H1 (cell line): Measurements from ENCODE around the gene FSTL4. TPM values are rescaled to one million over a fixed set of nuclear protein-coding genes. Genes with fewer than 3 reads are reported as not detected.

Source experiments
- CTCF ChIA-PET: fragments of 300-600 bp; sonication (Branson Sonifier 250); formaldehyde crosslinking; loops from one replicate; lab custom pipeline; 2021; ENCODE audit not compliant: partially characterized antibody; lab: Charles Lee
- POLR2A ChIA-PET: fragments of 300-600 bp; sonication (Branson Sonifier 250); formaldehyde crosslinking; loops from one replicate; lab custom pipeline; 2021; ENCODE audit warnings: inconsistent platforms; ENCODE audit not compliant: partially characterized antibody; lab: Charles Lee
- DNase-seq, 2 experiments: peaks; one replicate each; pipeline versions ENCODE4 v3.0.0 to v3.0.0-alpha.2; 2010 to 2022; ENCODE audit warnings: low spot score in 2 of 2, low read depth in 1 of 2, mixed read lengths in 1 of 2
- FAIRE-seq: peaks from 2 replicates; lab custom pipeline; 2011; peaks lifted over from hg19 to GRCh38; lab: Jason Lieb, UNC
- H2AFZ ChIP-seq: 2 replicates; pipeline ENCODE4 v1.8.1; 2012; ENCODE audit warnings: low read length, inconsistent platforms
- H2AK5ac ChIP-seq: 2 replicates; pipeline ENCODE4 v1.6.1; 2013; ENCODE audit warnings: low read depth, low read length
- H2BK120ac ChIP-seq: replicated peaks from 2 replicates; pipeline ENCODE3; 2013; ENCODE audit warnings: low read depth, low read length, inconsistent platforms
- H2BK12ac ChIP-seq: 2 replicates; pipeline ENCODE4 v1.6.1; 2013; ENCODE audit warnings: low read depth, low read length
- H2BK15ac ChIP-seq: 2 replicates; pipeline ENCODE4 v1.6.1; 2013; ENCODE audit warnings: low read length
- H2BK20ac ChIP-seq: 2 replicates; pipeline ENCODE4 v1.6.1; 2013; ENCODE audit warnings: low read length
- H2BK5ac ChIP-seq: 2 replicates; pipeline ENCODE4 v1.6.1; 2013; ENCODE audit warnings: low read depth, low read length
- H3K14ac ChIP-seq: 2 replicates; pipeline ENCODE4 v1.6.1; 2013; ENCODE audit warnings: inconsistent platforms; ENCODE audit not compliant: insufficient read length
- H3K18ac ChIP-seq: 2 replicates; pipeline ENCODE4 v1.6.1; 2013; ENCODE audit warnings: low read length; ENCODE audit errors: extremely low read depth
- H3K23ac ChIP-seq: 2 replicates; pipeline ENCODE4 v1.6.1; 2013; ENCODE audit warnings: inconsistent platforms; ENCODE audit not compliant: insufficient read length
- H3K23me2 ChIP-seq: 2 replicates; pipeline ENCODE4 v1.6.1; 2013; ENCODE audit warnings: low read depth, low read length
- H3K27ac ChIP-seq: 2 replicates; pipeline ENCODE4 v1.6.1; 2011; ENCODE audit warnings: low read depth, low read length, inconsistent platforms
- H3K27me3 ChIP-seq, 4 experiments: replicated peaks in 1 of 4; 1 replicate in 1 of 4; 2 replicates in 3 of 4; pipeline versions ENCODE4 v1.6.1 to v1.8.1; 2011 to 2013; ENCODE audit warnings: low read length in 3 of 4, mild to moderate bottlenecking in 3 of 4, inconsistent platforms in 2 of 4, mixed read lengths in 2 of 4, moderate library complexity in 1 of 4; ENCODE audit not compliant: control insufficient read depth in 3 of 4, insufficient read depth in 3 of 4; ENCODE audit errors: extremely low read depth in 1 of 4
- H3K36me3 ChIP-seq, 4 experiments: 2 replicates each; pipeline versions ENCODE4 v1.6.1 to v1.8.1; 2011 to 2013; ENCODE audit warnings: mild to moderate bottlenecking in 4 of 4, low read length in 3 of 4, moderate library complexity in 2 of 4, control low read depth in 1 of 4, inconsistent platforms in 1 of 4; ENCODE audit not compliant: insufficient read depth in 4 of 4, control insufficient read depth in 2 of 4
- H3K4ac ChIP-seq: replicated peaks from 2 replicates; pipeline ENCODE3; 2013; ENCODE audit warnings: low read length, low read depth, mixed read lengths, inconsistent platforms; ENCODE audit not compliant: insufficient read length
- H3K4me1 ChIP-seq, 4 experiments: replicated peaks in 1 of 4; 1 replicate in 1 of 4; 2 replicates in 3 of 4; pipeline versions ENCODE4 v1.6.1 to v1.8.1; 2011 to 2013; ENCODE audit warnings: low read length in 3 of 4, inconsistent platforms in 2 of 4, mixed read lengths in 1 of 4; ENCODE audit not compliant: insufficient read depth in 4 of 4, control insufficient read depth in 3 of 4
- H3K4me2 ChIP-seq, 2 experiments: 2 replicates each; pipeline versions ENCODE4 v1.6.1 to v1.8.1; 2011 to 2013; ENCODE audit warnings: low read depth in 2 of 2, low read length in 2 of 2, control low read depth in 1 of 2, inconsistent platforms in 1 of 2, mild to moderate bottlenecking in 1 of 2; ENCODE audit not compliant: insufficient read depth in 1 of 2
- H3K4me3 ChIP-seq, 4 experiments: fragments of 200-600, 300-600 bp in 1 of 4; sonication (generic), shearing (Covaris generic), sonication (Bioruptor Twin) in 1 of 4; 2 replicates each; pipeline versions ENCODE4 v1.5.1 to v1.8.1; 2011 to 2016; ENCODE audit warnings: low read length in 4 of 4, low read depth in 3 of 4, control low read depth in 2 of 4, inconsistent platforms in 2 of 4, mild to moderate bottlenecking in 2 of 4, mixed read lengths in 1 of 4, moderate library complexity in 1 of 4; ENCODE audit not compliant: insufficient read depth in 2 of 4; ENCODE audit errors: extremely low read depth in 1 of 4
- H3K56ac ChIP-seq: replicated peaks from 2 replicates; pipeline ENCODE3; 2013; ENCODE audit warnings: low read depth, mild to moderate bottlenecking, mixed read lengths, low read length, inconsistent platforms; ENCODE audit not compliant: insufficient read length
- H3K79me1 ChIP-seq: 2 replicates; pipeline ENCODE4 v1.6.1; 2013; ENCODE audit warnings: low read depth, low read length, control low read depth
- H3K79me2 ChIP-seq, 2 experiments: 2 replicates each; pipeline versions ENCODE4 v1.6.1 to v1.8.1; 2012 to 2013; ENCODE audit warnings: low read length in 2 of 2, mild to moderate bottlenecking in 2 of 2, inconsistent platforms in 1 of 2; ENCODE audit not compliant: insufficient read depth in 2 of 2, control insufficient read depth in 1 of 2
- H3K9ac ChIP-seq, 4 experiments: replicated peaks in 1 of 4; 1 replicate in 1 of 4; 2 replicates in 3 of 4; pipeline versions ENCODE4 v1.6.1 to v1.8.1; 2011 to 2013; ENCODE audit warnings: low read depth in 3 of 4, low read length in 3 of 4, control low read depth in 2 of 4, mild to moderate bottlenecking in 2 of 4, moderate library complexity in 2 of 4, inconsistent platforms in 1 of 4; ENCODE audit errors: extremely low read depth in 1 of 4
- H3K9me3 ChIP-seq, 2 experiments: 2 replicates each; pipeline versions ENCODE4 v1.6.1 to v1.8.1; 2012 to 2013; ENCODE audit warnings: mild to moderate bottlenecking in 2 of 2, moderate library complexity in 2 of 2, control low read depth in 1 of 2, inconsistent platforms in 1 of 2, low read depth in 1 of 2, low read length in 1 of 2, mixed read lengths in 1 of 2; ENCODE audit not compliant: insufficient read depth in 2 of 2
- H4K20me1 ChIP-seq, 2 experiments: replicated peaks in 1 of 2; 2 replicates each; pipeline versions ENCODE3 to v1.8.1; 2011 to 2013; ENCODE audit warnings: inconsistent platforms in 2 of 2, low read length in 2 of 2, mild to moderate bottlenecking in 1 of 2; ENCODE audit not compliant: insufficient read depth in 2 of 2, control insufficient read depth in 1 of 2
- H4K5ac ChIP-seq: 2 replicates; pipeline ENCODE4 v1.6.1; 2013; ENCODE audit warnings: low read length, low read depth, mixed read lengths, inconsistent platforms; ENCODE audit not compliant: insufficient read length
- H4K8ac ChIP-seq: 2 replicates; pipeline ENCODE4 v1.8.0; 2013; ENCODE audit warnings: mild to moderate bottlenecking, moderate library complexity, low read length, inconsistent platforms; ENCODE audit not compliant: insufficient read depth; ENCODE audit errors: extremely low read depth
- H4K91ac ChIP-seq: replicated peaks from 2 replicates; pipeline ENCODE3; 2013; ENCODE audit warnings: low read length, mixed read lengths, inconsistent platforms; ENCODE audit not compliant: insufficient read length
- ATF2 ChIP-seq: IDR thresholded peaks from 2 replicates; pipeline ENCODE4 v1.6.1; 2012; ENCODE audit warnings: low read length, inconsistent platforms
- KDM4A ChIP-seq: IDR thresholded peaks from one replicate; pipeline ENCODE4 v1.7.1; 2012; ENCODE audit warnings: low read depth, mild to moderate bottlenecking, moderate library complexity, low read length, inconsistent platforms; ENCODE audit not compliant: severe bottlenecking
- POLR2AphosphoS5 ChIP-seq: IDR thresholded peaks from 2 replicates; pipeline ENCODE4 v1.6.1; 2011; ENCODE audit warnings: low read depth, low read length
- WGBS, 2 experiments: shearing (Covaris generic) in 1 of 2; methylation state at CpG; one replicate each; pipeline versions ENCODE4 v1.1.6 to v1.1.7; 2013 to 2015; ENCODE audit warnings: low lambda C conversion rate in 2 of 2, mixed read lengths in 2 of 2, inconsistent platforms in 1 of 2, low coverage in 1 of 2, missing lambda C conversion rate in 1 of 2; ENCODE audit not compliant: insufficient replicate concordance in 2 of 2, insufficient coverage in 1 of 2, insufficient read length in 1 of 2; ENCODE audit errors: extremely low coverage in 1 of 2, missing lambda C conversion rate in 1 of 2; 5-methylcytosine and 5-hydroxymethylcytosine counted together
- polyA plus RNA-seq, 7 experiments: library from polyadenylated mRNA; depleted of rRNA in 3 of 7; stranded (reverse) in 5 of 7; unstranded in 2 of 7; fragments of >200 nt in 5 of 7; fragments of 200-250 nt in 2 of 7; gene quantifications; 1 replicate in 5 of 7; 2 replicates in 1 of 7; 4 replicates in 1 of 7; pipeline versions ENCODE4 v1.2.1 to v1.2.3, GENCODE V29; 2011 to 2013; ENCODE audit warnings: missing spikeins in 2 of 7, mixed read lengths in 2 of 7
- total RNA-seq: library from RNA; stranded (reverse); fragmentation: NEBNext Ultra II Directional; extraction: Animal tissue kit (Norgen Biotek cat#: 25700); gene quantifications from 2 replicates; pipeline ENCODE4 v1.2.1, GENCODE V29; 2021

The FSTL4 gene
- total and polyA plus RNA-seq, 2 of the 8 experiments (the other 6 are each of a cell fraction or from before 2014, with no cell fraction given), result 3.1 to 4.1 TPM

GRCh38 chr5:133265257-133265656 lies 347.1 kb downstream of the FSTL4 start:
- no peak overlapping the region for H4K8ac ChIP-seq
- H4K91ac ChIP-seq, result no peak overlapping the region
- 80% methylated on average over 5 of the region's 5 CpGs; no CpG with 5 or more reads in 1 of the 2 experiments for WGBS, 2 experiments
- H3K14ac ChIP-seq, result no peak overlapping the region
- H3K79me2 ChIP-seq, result no peaks in the 10 kb centered on the region
- no peak for DNase-seq
- no peaks in the 10 kb centered on the region for H3K4me1 ChIP-seq
- no peak overlapping the region for H3K56ac ChIP-seq
- H3K23me2 ChIP-seq, result no peaks in the 10 kb centered on the region
- no peak overlapping the region for H3K4ac ChIP-seq
- H2AK5ac ChIP-seq, result no peak overlapping the region
- CTCF ChIA-PET, result interaction anchor here (7.3 kb wide), 1 partner anchor 17 kb away, joined by 62 read pairs; no protein-coding TSS in a partner anchor
- FAIRE-seq, result no peak
- H2BK120ac ChIP-seq, result no peak overlapping the region
- no peak overlapping the region for H2BK20ac ChIP-seq
- H4K5ac ChIP-seq, result no peak overlapping the region
- no peaks in the 10 kb centered on the region; a peak in 1 of 8 replicates for H3K36me3 ChIP-seq
- H2BK15ac ChIP-seq, result no peak overlapping the region
- H2AFZ ChIP-seq, result no peak overlapping the region
- no peak overlapping the region for H3K4me2 ChIP-seq
- no peak overlapping the region for H3K27ac ChIP-seq
- no peaks in the 10 kb centered on the region for H3K27me3 ChIP-seq
- H4K20me1 ChIP-seq, result no peaks in the 10 kb centered on the region
- no peak overlapping the region for H2BK12ac ChIP-seq
- no peak overlapping the region for H2BK5ac ChIP-seq
- H3K9me3 ChIP-seq, result no peaks in the 10 kb centered on the region
- no peak overlapping the region for H3K4me3 ChIP-seq
- POLR2A ChIA-PET, result no interaction called here
- TF ChIP-seq KDM4A (no peak), POLR2AphosphoS5 (no peak), ATF2 (no peak)
- TF ChIP-seq, all 59 proteins: peak for 0
- H3K9ac ChIP-seq, result no peak overlapping the region
- no peaks in the 10 kb centered on the region for H3K79me1 ChIP-seq
- H3K18ac ChIP-seq, result no peak overlapping the region
- no peak overlapping the region for H3K23ac ChIP-seq
